ENCODE data around the gene KIAA1755.

DNA sequence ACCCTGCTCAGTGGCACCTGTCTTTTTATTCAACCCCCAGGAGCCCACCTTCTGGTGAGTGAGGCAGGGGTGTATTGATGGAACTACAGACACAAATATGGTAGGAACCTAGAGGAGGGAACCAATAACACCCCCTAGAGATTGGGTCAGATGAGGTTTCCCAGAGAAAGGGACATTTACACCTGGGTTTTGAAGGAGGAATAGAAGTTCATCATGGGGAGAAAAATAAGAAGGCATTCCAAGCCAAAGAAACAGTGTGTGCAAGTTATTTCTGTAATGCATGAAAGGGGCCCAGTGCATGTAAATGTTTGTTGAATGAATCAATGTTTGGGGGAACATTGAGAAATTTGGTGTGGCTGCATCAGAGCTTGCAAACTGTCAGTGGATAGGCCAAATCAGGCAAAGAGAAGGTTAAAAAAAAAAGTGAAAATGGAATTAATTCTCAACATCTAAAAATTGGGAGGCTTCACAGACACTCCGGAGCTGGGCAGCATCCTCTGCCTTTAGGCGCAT, 11.1 kb upstream of the KIAA1755 start:
- no peak for TF ChIP-seq EZH2 (IDR thresholded peaks at IDR 0.05; ENCODE audit: low read length, unreplicated experiment)
- TF ChIP-seq, protein P1, sequence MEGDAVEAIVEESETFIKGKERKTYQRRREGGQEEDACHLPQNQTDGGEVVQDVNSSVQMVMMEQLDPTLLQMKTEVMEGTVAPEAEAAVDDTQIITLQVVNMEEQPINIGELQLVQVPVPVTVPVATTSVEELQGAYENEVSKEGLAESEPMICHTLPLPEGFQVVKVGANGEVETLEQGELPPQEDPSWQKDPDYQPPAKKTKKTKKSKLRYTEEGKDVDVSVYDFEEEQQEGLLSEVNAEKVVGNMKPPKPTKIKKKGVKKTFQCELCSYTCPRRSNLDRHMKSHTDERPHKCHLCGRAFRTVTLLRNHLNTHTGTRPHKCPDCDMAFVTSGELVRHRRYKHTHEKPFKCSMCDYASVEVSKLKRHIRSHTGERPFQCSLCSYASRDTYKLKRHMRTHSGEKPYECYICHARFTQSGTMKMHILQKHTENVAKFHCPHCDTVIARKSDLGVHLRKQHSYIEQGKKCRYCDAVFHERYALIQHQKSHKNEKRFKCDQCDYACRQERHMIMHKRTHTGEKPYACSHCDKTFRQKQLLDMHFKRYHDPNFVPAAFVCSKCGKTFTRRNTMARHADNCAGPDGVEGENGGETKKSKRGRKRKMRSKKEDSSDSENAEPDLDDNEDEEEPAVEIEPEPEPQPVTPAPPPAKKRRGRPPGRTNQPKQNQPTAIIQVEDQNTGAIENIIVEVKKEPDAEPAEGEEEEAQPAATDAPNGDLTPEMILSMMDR (conservative IDR thresholded peaks at IDR 0.05; ENCODE audit: low read depth, low read length) = no peak
- TF ChIP-seq EZH2phosphoT487 (IDR thresholded peaks at IDR 0.05; ENCODE audit: borderline replicate concordance, low read length) = no peak

Measured in PC-3 (cell line).